Measurements from ENCODE around the gene RPS28. TPM values are rescaled to one million over a fixed set of nuclear protein-coding genes. Genes with fewer than 3 reads are reported as not detected.

The RPS28 gene
- total RNA-seq, 2 experiments from 2014 or later = 1,636 to 2,253 TPM

GRCh38 chr19:8366121-8366581 is 44.9 kb downstream of the RPS28 start:
- no peak overlapping the region for H3K4me3 ChIP-seq (ENCODE audit: low read depth, low read length, poor library complexity, severe bottlenecking)
- H3K4me2 ChIP-seq (ENCODE audit: low read length) = no peak overlapping the region
- ChIA-PET POLR2A (no interaction called here), CTCF (ENCODE audit: unreplicated experiment) (no interaction called here)
- H4K20me1 ChIP-seq (ENCODE audit: insufficient read depth, low read length) = no peaks in the 10 kb centered on the region
- intact Hi-C loops (cut with micrococcal nuclease; ENCODE audit: unreplicated experiment) = no loop called here
- BruUV-seq (replicated peaks) = no TSS peak
- no peak for DNase-seq (ENCODE audit: low spot score)
- H3K9me3 ChIP-seq (ENCODE audit: low read length) = no peaks in the 10 kb centered on the region
- H2AFZ ChIP-seq (ENCODE audit: low read length) = no peak overlapping the region
- H3K4me1 ChIP-seq (ENCODE audit: insufficient read depth, low read length, poor library complexity, severe bottlenecking) = no peaks in the 10 kb centered on the region
- no peaks in the 10 kb centered on the region for H3K36me3 ChIP-seq (ENCODE audit: insufficient read depth, low read length)
- no peaks in the 10 kb centered on the region for H3K9me2 ChIP-seq (ENCODE audit: insufficient read depth, low read length)
- H3K27ac ChIP-seq (ENCODE audit: low read depth, low read length, poor library complexity, severe bottlenecking) = no peak overlapping the region
- TF ChIP-seq EZH2phosphoT487 (IDR thresholded peaks at IDR 0.05; ENCODE audit: borderline replicate concordance, low read depth, low read length) = no peak
- TF ChIP-seq, protein P1, sequence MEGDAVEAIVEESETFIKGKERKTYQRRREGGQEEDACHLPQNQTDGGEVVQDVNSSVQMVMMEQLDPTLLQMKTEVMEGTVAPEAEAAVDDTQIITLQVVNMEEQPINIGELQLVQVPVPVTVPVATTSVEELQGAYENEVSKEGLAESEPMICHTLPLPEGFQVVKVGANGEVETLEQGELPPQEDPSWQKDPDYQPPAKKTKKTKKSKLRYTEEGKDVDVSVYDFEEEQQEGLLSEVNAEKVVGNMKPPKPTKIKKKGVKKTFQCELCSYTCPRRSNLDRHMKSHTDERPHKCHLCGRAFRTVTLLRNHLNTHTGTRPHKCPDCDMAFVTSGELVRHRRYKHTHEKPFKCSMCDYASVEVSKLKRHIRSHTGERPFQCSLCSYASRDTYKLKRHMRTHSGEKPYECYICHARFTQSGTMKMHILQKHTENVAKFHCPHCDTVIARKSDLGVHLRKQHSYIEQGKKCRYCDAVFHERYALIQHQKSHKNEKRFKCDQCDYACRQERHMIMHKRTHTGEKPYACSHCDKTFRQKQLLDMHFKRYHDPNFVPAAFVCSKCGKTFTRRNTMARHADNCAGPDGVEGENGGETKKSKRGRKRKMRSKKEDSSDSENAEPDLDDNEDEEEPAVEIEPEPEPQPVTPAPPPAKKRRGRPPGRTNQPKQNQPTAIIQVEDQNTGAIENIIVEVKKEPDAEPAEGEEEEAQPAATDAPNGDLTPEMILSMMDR (conservative IDR thresholded peaks at IDR 0.05; ENCODE audit: low read length) = no peak
- H3K79me2 ChIP-seq (ENCODE audit: insufficient read depth, low read depth, low read length) = no peaks in the 10 kb centered on the region

DNA sequence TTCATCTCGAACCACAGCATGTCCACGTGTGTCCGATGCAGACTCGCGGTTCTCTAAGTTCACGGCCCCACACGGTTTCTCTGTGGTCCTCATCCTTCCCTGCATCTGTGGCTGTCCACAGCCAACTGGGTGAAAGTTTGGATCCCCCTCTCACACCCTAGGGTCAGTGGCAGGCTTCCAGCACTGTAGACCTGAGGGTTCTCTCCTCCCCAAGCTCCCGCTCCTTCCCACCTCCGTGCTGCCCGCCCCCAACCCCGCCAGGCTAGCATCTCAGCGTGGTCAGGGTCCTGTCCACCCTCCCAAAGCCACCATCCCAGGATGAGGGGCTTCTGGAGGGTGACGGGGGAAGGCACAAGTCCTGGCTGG is 45.6 kb downstream of the RPS28 start:
- H4K20me1 ChIP-seq (ENCODE audit: insufficient read depth, low read length) = no peaks in the 10 kb centered on the region
- no peaks in the 10 kb centered on the region for H3K9me3 ChIP-seq (ENCODE audit: low read length)
- DNase-seq (ENCODE audit: low spot score) = no peak
- POLR2A ChIA-PET = no interaction called here
- intact Hi-C loops (cut with micrococcal nuclease; ENCODE audit: unreplicated experiment) = no loop called here
- CTCF ChIA-PET (ENCODE audit: unreplicated experiment) = no interaction called here
- H3K79me2 ChIP-seq (ENCODE audit: insufficient read depth, low read depth, low read length) = no peaks in the 10 kb centered on the region
- H3K4me3 ChIP-seq (ENCODE audit: low read depth, low read length, poor library complexity, severe bottlenecking) = no peak overlapping the region
- no TSS peak for BruUV-seq (replicated peaks)
- H3K4me1 ChIP-seq (ENCODE audit: insufficient read depth, low read length, poor library complexity, severe bottlenecking) = no peaks in the 10 kb centered on the region
- TF ChIP-seq, protein P1 (conservative IDR thresholded peaks at IDR 0.05; ENCODE audit: low read length) = no peak
- TF ChIP-seq EZH2phosphoT487 (IDR thresholded peaks at IDR 0.05; ENCODE audit: borderline replicate concordance, low read depth, low read length) = no peak
- H3K9me2 ChIP-seq (ENCODE audit: insufficient read depth, low read length) = no peaks in the 10 kb centered on the region
- no peaks in the 10 kb centered on the region for H3K36me3 ChIP-seq (ENCODE audit: insufficient read depth, low read length)
- no peak overlapping the region for H3K4me2 ChIP-seq (ENCODE audit: low read length)
- no peak overlapping the region for H3K27ac ChIP-seq (ENCODE audit: low read depth, low read length, poor library complexity, severe bottlenecking)
- H2AFZ ChIP-seq (ENCODE audit: low read length) = no peak overlapping the region

- H3K9me2 ChIP-seq (ENCODE audit: insufficient read depth, low read length) = no peaks in the 10 kb centered on the region
- no peaks in the 10 kb centered on the region for H3K36me3 ChIP-seq (ENCODE audit: insufficient read depth, low read length)
- intact Hi-C loops (cut with micrococcal nuclease; ENCODE audit: unreplicated experiment) = no loop called here
- no peak overlapping the region for H3K4me3 ChIP-seq (ENCODE audit: low read depth, low read length, poor library complexity, severe bottlenecking)
- TF ChIP-seq, protein P1 (conservative IDR thresholded peaks at IDR 0.05; ENCODE audit: low read length) = no peak
- TF ChIP-seq EZH2phosphoT487 (IDR thresholded peaks at IDR 0.05; ENCODE audit: borderline replicate concordance, low read depth, low read length) = no peak
- no peaks in the 10 kb centered on the region for H3K4me1 ChIP-seq (ENCODE audit: insufficient read depth, low read length, poor library complexity, severe bottlenecking)
- H3K79me2 ChIP-seq (ENCODE audit: insufficient read depth, low read depth, low read length) = no peaks in the 10 kb centered on the region
- ChIA-PET POLR2A (interaction anchor here (0.6 kb wide), 1 partner anchor 922 kb away, joined by 3 read pairs; no protein-coding TSS in a partner anchor), CTCF (ENCODE audit: unreplicated experiment) (no interaction called here)
- no peaks in the 10 kb centered on the region for H3K9me3 ChIP-seq (ENCODE audit: low read length)
- no TSS peak for BruUV-seq (replicated peaks)
- H4K20me1 ChIP-seq (ENCODE audit: insufficient read depth, low read length) = no peaks in the 10 kb centered on the region
- H3K27ac ChIP-seq (ENCODE audit: low read depth, low read length, poor library complexity, severe bottlenecking) = no peak overlapping the region
- no peak overlapping the region for H3K4me2 ChIP-seq (ENCODE audit: low read length)
- no peak overlapping the region for H2AFZ ChIP-seq (ENCODE audit: low read length)
- no peak for DNase-seq (ENCODE audit: low spot score)
Measured at GRCh38 chr19:8367327-8368001, 46.2 kb downstream of the RPS28 start.
